ENCODE measurements around the gene FOXF1. TPM values are rescaled to one million over a fixed set of nuclear protein-coding genes. Genes with fewer than 3 reads are reported as not detected.

Gene FOXF1
- total RNA-seq, 1 experiment from 2014 or later: 0.10 TPM

DNA sequence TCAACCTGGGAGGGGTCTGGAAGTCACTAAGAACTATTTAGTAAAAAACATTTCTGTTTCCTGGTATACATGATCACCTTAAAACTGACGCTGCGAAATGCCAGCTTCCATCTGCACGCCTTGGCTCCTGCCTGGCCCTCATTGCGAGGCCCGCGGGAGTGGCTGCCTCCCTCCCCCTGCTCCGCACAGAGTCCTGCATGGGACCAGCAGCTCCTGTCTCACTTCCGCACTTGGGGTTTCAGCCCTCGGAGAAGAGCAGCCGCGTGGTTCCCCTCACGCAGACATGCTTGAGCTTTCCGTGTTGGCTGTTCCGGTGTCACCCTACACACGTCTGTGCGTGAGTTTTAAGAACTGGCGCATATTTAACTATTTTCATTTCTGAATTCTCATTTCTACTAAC lies 26.3 kb downstream of the FOXF1 start:
- Histone ChIP-seq H3K27me3 (ENCODE audit: control insufficient read depth, insufficient read depth, low read length) (no peaks in the 10 kb centered on the region), H3K4me1 (ENCODE audit: control insufficient read depth, insufficient read depth, low read length) (no peaks in the 10 kb centered on the region), H3K9me3 (ENCODE audit: control insufficient read depth, insufficient read depth, low read depth, low read length) (no peaks in the 10 kb centered on the region), H3K4me3 (ENCODE audit: low read depth in 2 of 2, low read length in 2 of 2) (no peak overlapping the region), H3K27ac (ENCODE audit: low read length) (no peak overlapping the region), H3K36me3 (ENCODE audit: control insufficient read depth, insufficient read depth, low read length) (no peaks in the 10 kb centered on the region)
- no peak for ATAC-seq
- intact Hi-C loops (cut with micrococcal nuclease; ENCODE audit: unreplicated experiment): no loop called here
- in situ Hi-C loops (cut with HindIII; ENCODE audit: low pct_unique_long_range_greater_than_20kb, low sequenced_read_pairs): no loop called here
- ChIA-PET CTCF (interaction anchor here (0.7 kb wide), 1 partner anchor 1469 kb away, joined by 4 read pairs; no protein-coding TSS in a partner anchor), POLR2A (no interaction called here)
- no peak for DNase-seq (ENCODE audit: low read depth, low spot score)
- TF ChIP-seq, protein P1, sequence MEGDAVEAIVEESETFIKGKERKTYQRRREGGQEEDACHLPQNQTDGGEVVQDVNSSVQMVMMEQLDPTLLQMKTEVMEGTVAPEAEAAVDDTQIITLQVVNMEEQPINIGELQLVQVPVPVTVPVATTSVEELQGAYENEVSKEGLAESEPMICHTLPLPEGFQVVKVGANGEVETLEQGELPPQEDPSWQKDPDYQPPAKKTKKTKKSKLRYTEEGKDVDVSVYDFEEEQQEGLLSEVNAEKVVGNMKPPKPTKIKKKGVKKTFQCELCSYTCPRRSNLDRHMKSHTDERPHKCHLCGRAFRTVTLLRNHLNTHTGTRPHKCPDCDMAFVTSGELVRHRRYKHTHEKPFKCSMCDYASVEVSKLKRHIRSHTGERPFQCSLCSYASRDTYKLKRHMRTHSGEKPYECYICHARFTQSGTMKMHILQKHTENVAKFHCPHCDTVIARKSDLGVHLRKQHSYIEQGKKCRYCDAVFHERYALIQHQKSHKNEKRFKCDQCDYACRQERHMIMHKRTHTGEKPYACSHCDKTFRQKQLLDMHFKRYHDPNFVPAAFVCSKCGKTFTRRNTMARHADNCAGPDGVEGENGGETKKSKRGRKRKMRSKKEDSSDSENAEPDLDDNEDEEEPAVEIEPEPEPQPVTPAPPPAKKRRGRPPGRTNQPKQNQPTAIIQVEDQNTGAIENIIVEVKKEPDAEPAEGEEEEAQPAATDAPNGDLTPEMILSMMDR (IDR thresholded peaks at IDR 0.05): no peak
- TF ChIP-seq TCF7L2 (IDR thresholded peaks at IDR 0.05; ENCODE audit: low read depth, low read length) (no peak), POLR2AphosphoS5 (IDR thresholded peaks at IDR 0.05; ENCODE audit: low read depth, low read length) (no peak), SIN3A (IDR thresholded peaks at IDR 0.05; ENCODE audit: borderline replicate concordance, insufficient read depth, low read depth, low read length) (no peak)
- TF ChIP-seq, protein P2, sequence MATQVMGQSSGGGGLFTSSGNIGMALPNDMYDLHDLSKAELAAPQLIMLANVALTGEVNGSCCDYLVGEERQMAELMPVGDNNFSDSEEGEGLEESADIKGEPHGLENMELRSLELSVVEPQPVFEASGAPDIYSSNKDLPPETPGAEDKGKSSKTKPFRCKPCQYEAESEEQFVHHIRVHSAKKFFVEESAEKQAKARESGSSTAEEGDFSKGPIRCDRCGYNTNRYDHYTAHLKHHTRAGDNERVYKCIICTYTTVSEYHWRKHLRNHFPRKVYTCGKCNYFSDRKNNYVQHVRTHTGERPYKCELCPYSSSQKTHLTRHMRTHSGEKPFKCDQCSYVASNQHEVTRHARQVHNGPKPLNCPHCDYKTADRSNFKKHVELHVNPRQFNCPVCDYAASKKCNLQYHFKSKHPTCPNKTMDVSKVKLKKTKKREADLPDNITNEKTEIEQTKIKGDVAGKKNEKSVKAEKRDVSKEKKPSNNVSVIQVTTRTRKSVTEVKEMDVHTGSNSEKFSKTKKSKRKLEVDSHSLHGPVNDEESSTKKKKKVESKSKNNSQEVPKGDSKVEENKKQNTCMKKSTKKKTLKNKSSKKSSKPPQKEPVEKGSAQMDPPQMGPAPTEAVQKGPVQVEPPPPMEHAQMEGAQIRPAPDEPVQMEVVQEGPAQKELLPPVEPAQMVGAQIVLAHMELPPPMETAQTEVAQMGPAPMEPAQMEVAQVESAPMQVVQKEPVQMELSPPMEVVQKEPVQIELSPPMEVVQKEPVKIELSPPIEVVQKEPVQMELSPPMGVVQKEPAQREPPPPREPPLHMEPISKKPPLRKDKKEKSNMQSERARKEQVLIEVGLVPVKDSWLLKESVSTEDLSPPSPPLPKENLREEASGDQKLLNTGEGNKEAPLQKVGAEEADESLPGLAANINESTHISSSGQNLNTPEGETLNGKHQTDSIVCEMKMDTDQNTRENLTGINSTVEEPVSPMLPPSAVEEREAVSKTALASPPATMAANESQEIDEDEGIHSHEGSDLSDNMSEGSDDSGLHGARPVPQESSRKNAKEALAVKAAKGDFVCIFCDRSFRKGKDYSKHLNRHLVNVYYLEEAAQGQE (IDR thresholded peaks at IDR 0.05; ENCODE audit: insufficient read depth in 1 of 2, low read depth in 2 of 2, low read length in 1 of 2): no peak
- no TSS peak for BruUV-seq (replicated peaks)

DNA sequence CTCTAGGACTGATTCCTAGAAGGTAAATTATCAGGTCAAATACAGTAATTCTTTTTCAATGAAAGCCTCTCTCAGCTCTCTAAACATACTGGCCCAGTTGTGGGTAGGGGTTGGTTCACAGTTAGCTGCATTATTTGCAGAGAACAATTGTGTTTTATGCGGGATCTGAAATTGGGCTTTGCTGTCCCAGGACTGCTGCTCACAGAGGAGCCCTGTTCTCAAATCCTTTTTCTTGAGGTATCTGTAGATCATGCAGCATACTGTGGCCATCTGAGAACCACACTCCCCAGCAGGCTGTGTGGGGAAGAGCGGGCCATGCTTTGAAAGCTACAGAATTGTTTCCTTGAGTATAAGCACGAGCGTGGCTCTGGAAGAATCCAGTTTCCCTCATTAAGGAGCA lies 27.2 kb downstream of the FOXF1 start:
- BruUV-seq (replicated peaks): no TSS peak
- in situ Hi-C loops (cut with HindIII; ENCODE audit: low pct_unique_long_range_greater_than_20kb, low sequenced_read_pairs) (no loop called here), intact Hi-C loops (cut with micrococcal nuclease; ENCODE audit: unreplicated experiment) (no loop called here)
- Histone ChIP-seq H3K4me3 (ENCODE audit: low read depth in 2 of 2, low read length in 2 of 2) (no peak overlapping the region), H3K36me3 (ENCODE audit: control insufficient read depth, insufficient read depth, low read length) (no peaks in the 10 kb centered on the region), H3K27me3 (ENCODE audit: control insufficient read depth, insufficient read depth, low read length) (no peaks in the 10 kb centered on the region), H3K9me3 (ENCODE audit: control insufficient read depth, insufficient read depth, low read depth, low read length) (no peaks in the 10 kb centered on the region), H3K4me1 (ENCODE audit: control insufficient read depth, insufficient read depth, low read length) (no peaks in the 10 kb centered on the region), H3K27ac (ENCODE audit: low read length) (no peak overlapping the region)
- ChIA-PET CTCF (interaction anchor here (0.7 kb wide), 1 partner anchor 1470 kb away, joined by 4 read pairs; no protein-coding TSS in a partner anchor), POLR2A (no interaction called here)
- ATAC-seq (no peak), DNase-seq (ENCODE audit: low read depth, low spot score) (no peak)
- no peak for TF ChIP-seq SIN3A (IDR thresholded peaks at IDR 0.05; ENCODE audit: borderline replicate concordance, insufficient read depth, low read depth, low read length)
- no peak for TF ChIP-seq TCF7L2 (IDR thresholded peaks at IDR 0.05; ENCODE audit: low read depth, low read length)
- TF ChIP-seq POLR2AphosphoS5 (IDR thresholded peaks at IDR 0.05; ENCODE audit: low read depth, low read length): no peak
- TF ChIP-seq, protein P2 (IDR thresholded peaks at IDR 0.05; ENCODE audit: insufficient read depth in 1 of 2, low read depth in 2 of 2, low read length in 1 of 2): no peak
- TF ChIP-seq, protein P1 (IDR thresholded peaks at IDR 0.05): no peak

Data from Panc1 (cell line).